ENCODE measurements around the gene KCNMA1.

The KCNMA1 gene

DNA sequence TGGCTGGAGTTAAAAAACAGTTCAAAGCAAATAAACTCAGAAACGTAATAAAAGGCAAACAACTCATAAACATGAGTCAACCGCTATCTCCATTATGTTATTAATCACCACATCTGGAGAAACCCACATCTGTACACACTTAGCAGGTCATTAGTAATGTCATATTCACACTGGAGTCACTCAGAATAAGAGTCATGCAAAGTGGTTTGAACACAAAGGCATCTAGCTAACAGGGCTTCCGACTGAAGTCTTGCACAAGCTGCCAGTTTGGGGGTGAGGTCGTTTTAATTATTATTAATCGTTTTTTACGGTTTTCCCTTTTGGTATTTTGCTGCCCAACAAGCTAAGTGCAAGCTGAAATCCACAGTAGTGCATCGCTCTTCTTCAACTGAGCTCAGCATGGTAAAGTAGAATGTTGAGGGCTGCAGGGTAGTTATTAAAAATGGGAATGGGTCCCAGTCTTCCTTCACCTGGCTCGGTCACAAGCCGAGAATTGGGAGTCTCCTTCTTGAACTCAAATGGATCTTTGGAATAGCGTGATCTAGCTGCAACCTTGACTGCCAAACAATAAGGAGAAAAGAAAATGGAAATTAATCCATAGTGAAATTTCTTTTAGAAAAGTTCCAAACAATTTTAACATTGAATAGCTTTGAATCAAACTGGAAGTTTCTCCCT, 663.5 kb downstream of the KCNMA1 start:
- H3K4me3 ChIP-seq (ENCODE audit: insufficient read depth, low read depth, low read length, poor library complexity, severe bottlenecking) = no peak overlapping the region
- H3K27ac ChIP-seq (ENCODE audit: insufficient read depth, low read length, poor library complexity, severe bottlenecking) = no peak overlapping the region
- H3K36me3 ChIP-seq (ENCODE audit: control insufficient read depth, insufficient read depth, low read length) = no peaks in the 10 kb centered on the region
- H3K27me3 ChIP-seq (replicated peaks; ENCODE audit: control insufficient read depth, insufficient read depth, low read length, poor library complexity, severe bottlenecking) = no peaks in the 10 kb centered on the region
- no peaks in the 10 kb centered on the region for H3K4me1 ChIP-seq (ENCODE audit: control insufficient read depth, insufficient read depth, low read length, poor library complexity, severe bottlenecking)
- no peaks in the 10 kb centered on the region for H3K9me3 ChIP-seq (ENCODE audit: control insufficient read depth, low read length)
- no peak for DNase-seq

GRCh38 chr10:76973091-76974016, 664.3 kb downstream of the KCNMA1 start:
- no peak overlapping the region for H3K4me3 ChIP-seq (ENCODE audit: insufficient read depth, low read depth, low read length, poor library complexity, severe bottlenecking)
- no peaks in the 10 kb centered on the region for H3K4me1 ChIP-seq (ENCODE audit: control insufficient read depth, insufficient read depth, low read length, poor library complexity, severe bottlenecking)
- DNase-seq = no peak
- H3K9me3 ChIP-seq (ENCODE audit: control insufficient read depth, low read length) = no peaks in the 10 kb centered on the region
- no peak overlapping the region for H3K27ac ChIP-seq (ENCODE audit: insufficient read depth, low read length, poor library complexity, severe bottlenecking)
- H3K27me3 ChIP-seq (replicated peaks; ENCODE audit: control insufficient read depth, insufficient read depth, low read length, poor library complexity, severe bottlenecking) = no peaks in the 10 kb centered on the region
- H3K36me3 ChIP-seq (ENCODE audit: control insufficient read depth, insufficient read depth, low read length) = no peaks in the 10 kb centered on the region

DNA sequence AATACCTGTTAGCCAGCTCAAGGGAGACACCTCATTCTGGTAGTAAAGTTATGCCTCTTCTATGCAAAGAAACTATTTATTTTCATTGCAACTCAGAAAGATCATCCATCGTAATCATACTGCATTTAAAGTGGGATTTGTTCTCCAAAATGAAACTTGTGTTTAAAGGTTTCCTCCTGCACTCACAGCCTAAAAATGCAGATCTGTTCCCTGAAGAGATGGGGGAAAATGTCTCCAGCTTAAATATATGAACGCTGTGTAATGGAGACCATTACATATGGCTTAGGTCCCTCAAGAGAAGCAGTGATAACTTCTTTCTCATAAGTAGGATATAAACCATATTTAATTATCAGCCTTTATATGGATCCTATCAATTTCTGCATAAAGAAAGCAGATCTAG, 665.1 kb downstream of the KCNMA1 start:
- H3K36me3 ChIP-seq (ENCODE audit: control insufficient read depth, insufficient read depth, low read length) = no peaks in the 10 kb centered on the region
- DNase-seq = no peak
- H3K27me3 ChIP-seq (replicated peaks; ENCODE audit: control insufficient read depth, insufficient read depth, low read length, poor library complexity, severe bottlenecking) = no peaks in the 10 kb centered on the region
- no peak overlapping the region for H3K4me3 ChIP-seq (ENCODE audit: insufficient read depth, low read depth, low read length, poor library complexity, severe bottlenecking)
- no peak overlapping the region for H3K27ac ChIP-seq (ENCODE audit: insufficient read depth, low read length, poor library complexity, severe bottlenecking)
- no peaks in the 10 kb centered on the region for H3K9me3 ChIP-seq (ENCODE audit: control insufficient read depth, low read length)
- H3K4me1 ChIP-seq (ENCODE audit: control insufficient read depth, insufficient read depth, low read length, poor library complexity, severe bottlenecking) = no peaks in the 10 kb centered on the region

- Histone ChIP-seq H3K9me3 (ENCODE audit: control insufficient read depth, low read length) (no peaks in the 10 kb centered on the region), H3K4me1 (ENCODE audit: control insufficient read depth, insufficient read depth, low read length, poor library complexity, severe bottlenecking) (no peaks in the 10 kb centered on the region), H3K4me3 (ENCODE audit: insufficient read depth, low read depth, low read length, poor library complexity, severe bottlenecking) (no peak overlapping the region), H3K27me3 (replicated peaks; ENCODE audit: control insufficient read depth, insufficient read depth, low read length, poor library complexity, severe bottlenecking) (no peaks in the 10 kb centered on the region), H3K36me3 (ENCODE audit: control insufficient read depth, insufficient read depth, low read length) (no peaks in the 10 kb centered on the region), H3K27ac (ENCODE audit: insufficient read depth, low read length, poor library complexity, severe bottlenecking) (no peak overlapping the region)
- DNase-seq = no peak
Measured at GRCh38 chr10:76971547-76972170, 665.9 kb downstream of the KCNMA1 start.

DNA sequence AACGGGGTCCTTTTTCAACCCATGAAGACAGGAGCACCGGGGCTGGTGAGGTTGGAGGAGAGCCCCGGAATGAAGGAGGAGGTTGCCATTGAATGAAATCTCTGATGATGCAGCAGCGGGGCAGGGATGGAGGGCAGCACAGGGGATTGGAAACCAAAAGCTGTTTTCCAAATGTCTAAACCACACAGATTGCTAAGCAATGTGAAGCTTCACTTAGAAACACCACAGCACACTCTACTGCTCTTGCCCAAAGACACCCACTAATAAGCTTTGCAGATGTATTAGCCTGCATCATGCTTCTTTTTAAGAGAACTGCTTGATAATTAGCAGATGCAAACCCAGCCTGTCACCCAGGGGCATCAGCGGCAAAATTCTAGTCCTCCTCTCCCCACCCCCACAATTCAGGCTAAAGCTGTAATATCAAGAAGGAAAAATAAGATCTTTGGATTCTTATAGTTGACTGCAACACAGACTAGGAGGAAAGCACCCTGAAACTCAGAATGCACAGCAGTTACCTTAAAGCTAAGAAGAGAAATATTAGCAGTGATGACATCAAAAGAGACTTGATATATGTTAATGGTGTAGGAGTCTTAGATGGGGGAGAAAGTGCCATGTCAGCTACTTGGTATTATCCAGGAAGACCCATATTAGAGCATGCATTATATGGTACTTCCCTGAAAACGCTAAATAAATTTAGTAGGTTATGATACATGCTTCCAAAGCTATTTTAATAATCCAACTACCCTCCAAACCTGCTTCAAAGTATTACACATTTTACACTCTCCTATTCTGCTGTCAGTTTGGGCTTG, 666.7 kb downstream of the KCNMA1 start:
- Histone ChIP-seq H3K36me3 (ENCODE audit: control insufficient read depth, insufficient read depth, low read length) (no peaks in the 10 kb centered on the region), H3K4me3 (ENCODE audit: insufficient read depth, low read depth, low read length, poor library complexity, severe bottlenecking) (no peak overlapping the region), H3K27me3 (replicated peaks; ENCODE audit: control insufficient read depth, insufficient read depth, low read length, poor library complexity, severe bottlenecking) (no peaks in the 10 kb centered on the region), H3K4me1 (ENCODE audit: control insufficient read depth, insufficient read depth, low read length, poor library complexity, severe bottlenecking) (no peaks in the 10 kb centered on the region), H3K9me3 (ENCODE audit: control insufficient read depth, low read length) (no peaks in the 10 kb centered on the region), H3K27ac (ENCODE audit: insufficient read depth, low read length, poor library complexity, severe bottlenecking) (no peak overlapping the region)
- DNase-seq = no peak

DNA sequence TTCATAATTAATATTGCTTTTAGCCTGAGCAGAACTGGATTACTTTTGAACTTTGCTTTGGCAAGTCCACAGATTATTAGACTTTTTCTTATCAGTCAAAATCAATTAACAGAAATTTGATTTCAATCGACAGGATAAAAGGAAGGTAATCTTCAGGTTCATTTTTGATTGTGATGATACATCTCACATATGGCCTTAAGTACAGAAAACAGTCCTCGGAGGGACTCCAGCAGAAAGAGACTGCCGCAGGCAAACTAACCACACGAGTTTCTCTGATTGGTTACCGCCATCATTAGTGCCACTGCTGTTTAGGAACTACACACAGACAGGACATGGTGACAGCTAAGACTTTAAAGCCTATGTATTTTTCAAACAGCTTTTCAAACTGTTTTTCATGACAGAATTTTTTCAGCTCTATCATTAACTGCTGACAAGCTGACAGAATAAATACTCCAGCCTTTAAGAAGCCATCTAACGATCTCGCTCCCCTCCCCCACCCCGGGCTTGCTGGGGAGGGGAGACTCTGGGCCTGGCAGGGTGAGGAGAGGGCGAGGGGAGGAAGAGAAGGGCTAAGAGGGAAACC, 668.2 kb downstream of the KCNMA1 start:
- Histone ChIP-seq H3K36me3 (ENCODE audit: control insufficient read depth, insufficient read depth, low read length) (no peaks in the 10 kb centered on the region), H3K4me3 (ENCODE audit: insufficient read depth, low read depth, low read length, poor library complexity, severe bottlenecking) (no peak overlapping the region), H3K9me3 (ENCODE audit: control insufficient read depth, low read length) (no peaks in the 10 kb centered on the region)

GRCh38 chr10:76968483-76968882, 669.1 kb downstream of the KCNMA1 start:
- Histone ChIP-seq H3K9me3 (ENCODE audit: control insufficient read depth, low read length) (no peaks in the 10 kb centered on the region), H3K4me3 (ENCODE audit: insufficient read depth, low read depth, low read length, poor library complexity, severe bottlenecking) (no peak overlapping the region), H3K36me3 (ENCODE audit: control insufficient read depth, insufficient read depth, low read length) (no peaks in the 10 kb centered on the region), H3K4me1 (ENCODE audit: control insufficient read depth, insufficient read depth, low read length, poor library complexity, severe bottlenecking) (no peaks in the 10 kb centered on the region), H3K27me3 (replicated peaks; ENCODE audit: control insufficient read depth, insufficient read depth, low read length, poor library complexity, severe bottlenecking) (no peaks in the 10 kb centered on the region), H3K27ac (ENCODE audit: insufficient read depth, low read length, poor library complexity, severe bottlenecking) (no peak overlapping the region)
- no peak for DNase-seq

More for the DNA sequence above, 668.2 kb downstream of the KCNMA1 start:
- no peaks in the 10 kb centered on the region for H3K4me1 ChIP-seq (ENCODE audit: control insufficient read depth, insufficient read depth, low read length, poor library complexity, severe bottlenecking)
- H3K27ac ChIP-seq (ENCODE audit: insufficient read depth, low read length, poor library complexity, severe bottlenecking) = no peak overlapping the region
- no peaks in the 10 kb centered on the region for H3K27me3 ChIP-seq (replicated peaks; ENCODE audit: control insufficient read depth, insufficient read depth, low read length, poor library complexity, severe bottlenecking)
- no peak for DNase-seq

DNA sequence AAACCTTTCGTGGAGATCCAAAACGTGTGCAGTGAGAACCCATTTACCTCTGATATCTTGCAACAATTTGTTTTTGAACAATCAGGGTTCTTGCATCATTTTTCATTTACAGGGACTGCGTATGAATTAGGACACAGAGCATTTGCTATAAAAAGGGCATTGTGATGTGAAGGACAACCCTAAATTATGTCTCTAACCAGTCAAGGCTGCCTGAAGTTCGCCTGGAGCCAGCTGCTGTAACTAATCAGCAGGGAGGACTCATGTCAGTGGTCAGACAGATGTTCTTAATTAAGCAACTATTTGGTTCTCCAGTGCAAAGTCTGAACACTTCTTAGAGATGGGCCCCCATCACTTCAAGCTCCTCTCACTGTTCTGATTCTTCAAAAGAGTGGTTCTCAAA, 674.8 kb downstream of the KCNMA1 start:
- Histone ChIP-seq H3K9me3 (ENCODE audit: control insufficient read depth, low read length) (no peaks in the 10 kb centered on the region), H3K27me3 (replicated peaks; ENCODE audit: control insufficient read depth, insufficient read depth, low read length, poor library complexity, severe bottlenecking) (no peaks in the 10 kb centered on the region), H3K4me1 (ENCODE audit: control insufficient read depth, insufficient read depth, low read length, poor library complexity, severe bottlenecking) (no peaks in the 10 kb centered on the region), H3K27ac (ENCODE audit: insufficient read depth, low read length, poor library complexity, severe bottlenecking) (no peak overlapping the region), H3K4me3 (ENCODE audit: insufficient read depth, low read depth, low read length, poor library complexity, severe bottlenecking) (no peak overlapping the region), H3K36me3 (ENCODE audit: control insufficient read depth, insufficient read depth, low read length) (no peaks in the 10 kb centered on the region)
- DNase-seq = no peak

- H3K4me1 ChIP-seq (ENCODE audit: control insufficient read depth, insufficient read depth, low read length, poor library complexity, severe bottlenecking) = no peaks in the 10 kb centered on the region
- no peak overlapping the region for H3K27ac ChIP-seq (ENCODE audit: insufficient read depth, low read length, poor library complexity, severe bottlenecking)
- H3K9me3 ChIP-seq (ENCODE audit: control insufficient read depth, low read length) = no peaks in the 10 kb centered on the region
- H3K27me3 ChIP-seq (replicated peaks; ENCODE audit: control insufficient read depth, insufficient read depth, low read length, poor library complexity, severe bottlenecking) = no peaks in the 10 kb centered on the region
- H3K4me3 ChIP-seq (ENCODE audit: insufficient read depth, low read depth, low read length, poor library complexity, severe bottlenecking) = no peak overlapping the region
- DNase-seq = no peak
- no peaks in the 10 kb centered on the region for H3K36me3 ChIP-seq (ENCODE audit: control insufficient read depth, insufficient read depth, low read length)
Measured at GRCh38 chr10:76961841-76962240, 675.8 kb downstream of the KCNMA1 start.

All from effector memory CD4-positive, alpha-beta T cell (primary cell).